Epithelial cell of prostate (primary cell): ENCODE results near the gene EDN3.
"Not testable (repeated sequence)": the region's sequence is repeated elsewhere in the genome, so short reads cannot be mapped to it uniquely, and the experiment has no call there.

Source experiments
- DNase-seq: peaks from one replicate; pipeline ENCODE4 v3.0.0-alpha.2; 2011; ENCODE audit warnings: low read depth, low spot score
- H3K27ac ChIP-seq: fragments of 450-650 bp; 2 replicates; pipeline ENCODE4 v1.5.1; 2017; ENCODE audit warnings: mild to moderate bottlenecking

The EDN3 gene

DNA sequence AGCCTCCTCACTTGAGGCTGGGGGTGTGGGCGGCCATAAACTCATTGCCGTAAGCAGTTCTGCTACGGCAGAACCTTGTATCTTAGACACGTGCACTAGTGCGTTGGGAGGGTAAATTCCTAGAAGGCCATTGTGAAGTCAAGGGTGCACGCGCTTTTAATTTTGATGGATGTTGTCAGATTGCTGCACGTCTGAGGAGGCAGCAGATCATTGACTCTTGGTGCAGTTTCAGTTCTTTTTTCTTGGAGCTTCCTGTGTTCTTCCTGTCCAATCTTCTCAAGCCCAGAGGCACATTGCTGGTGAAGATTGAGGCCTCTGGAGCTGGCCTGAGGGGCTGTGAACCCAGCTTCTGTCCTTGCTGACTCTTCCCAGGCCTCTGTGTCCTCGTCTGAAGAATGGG is 58.4 kb downstream of the EDN3 start:
- not testable (repeated sequence) for H3K27ac ChIP-seq, DNase-seq

DNA sequence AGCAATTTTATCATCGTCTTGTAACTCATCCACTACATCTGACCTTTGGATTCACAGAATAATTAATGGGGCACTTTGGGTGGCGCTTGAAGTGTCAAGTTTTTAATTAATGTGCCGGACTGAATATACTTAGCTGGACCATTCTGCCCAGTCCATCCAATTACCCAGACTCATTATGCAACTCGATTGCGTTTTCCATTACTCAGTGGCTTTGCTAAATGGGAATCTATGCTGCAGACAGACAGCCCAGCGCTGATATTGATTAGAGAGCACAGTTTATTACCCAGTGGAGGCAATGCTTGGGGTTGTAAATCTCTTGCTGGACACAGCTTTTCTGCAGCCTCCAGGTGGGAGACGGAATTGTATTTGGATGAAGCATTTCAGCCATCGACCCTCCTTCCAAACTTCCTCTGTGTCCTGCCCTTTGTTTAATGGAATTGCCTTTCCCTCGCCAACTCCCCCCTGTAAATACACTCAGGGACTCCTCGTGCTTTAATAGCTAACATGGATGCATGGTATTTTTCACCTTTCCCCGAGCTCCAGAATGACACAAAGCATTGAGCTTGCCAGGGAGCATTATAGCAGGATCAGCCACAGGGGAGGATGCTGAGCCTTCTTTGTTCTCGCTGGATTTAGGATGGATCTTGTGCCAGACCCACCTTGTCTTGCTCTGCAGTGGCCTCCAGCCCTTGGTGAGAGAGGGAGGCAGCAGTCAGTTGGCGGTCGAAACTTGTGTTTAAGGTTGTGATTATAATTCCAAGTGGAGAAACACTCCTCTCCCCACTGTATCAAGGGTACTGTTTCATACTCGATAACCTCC is 59.7 kb downstream of the EDN3 start:
- H3K27ac ChIP-seq = no peak overlapping the region
- DNase-seq = no peak

- no peak for DNase-seq
- H3K27ac ChIP-seq = no peak overlapping the region
Measured at GRCh38 chr20:59360934-59361333, 60.5 kb downstream of the EDN3 start.

- DNase-seq = no peak
- H3K27ac ChIP-seq = no peak overlapping the region
Measured at GRCh38 chr20:59361411-59361810, 61.0 kb downstream of the EDN3 start.

GRCh38 chr20:59363101-59363500 is 62.7 kb downstream of the EDN3 start:
- no peak for DNase-seq
- H3K27ac ChIP-seq = no peak overlapping the region

DNA sequence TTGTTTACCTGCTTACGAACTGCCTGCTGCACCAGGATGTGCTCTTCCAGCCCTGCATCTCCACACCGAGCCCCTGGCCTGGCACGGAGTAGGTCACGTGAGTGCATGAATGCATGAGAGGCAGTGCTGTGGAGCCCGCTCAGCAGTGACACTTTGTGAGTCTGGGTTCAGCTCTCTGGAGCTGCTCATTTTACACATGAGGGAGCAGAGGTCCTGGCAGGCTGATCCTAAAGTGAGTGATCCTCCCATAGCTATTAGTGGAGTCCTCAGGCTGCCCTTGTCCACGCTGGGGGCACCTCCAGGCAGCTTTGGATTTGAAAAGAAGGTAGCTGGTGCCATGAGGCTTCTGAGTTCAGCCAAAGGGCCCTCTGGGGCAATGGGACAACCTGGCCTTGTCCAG is 64.2 kb downstream of the EDN3 start:
- H3K27ac ChIP-seq = no peak overlapping the region
- DNase-seq = no peak

- no peak overlapping the region for H3K27ac ChIP-seq
- no peak for DNase-seq
Measured at GRCh38 chr20:59365611-59366285, 65.3 kb downstream of the EDN3 start.

DNA sequence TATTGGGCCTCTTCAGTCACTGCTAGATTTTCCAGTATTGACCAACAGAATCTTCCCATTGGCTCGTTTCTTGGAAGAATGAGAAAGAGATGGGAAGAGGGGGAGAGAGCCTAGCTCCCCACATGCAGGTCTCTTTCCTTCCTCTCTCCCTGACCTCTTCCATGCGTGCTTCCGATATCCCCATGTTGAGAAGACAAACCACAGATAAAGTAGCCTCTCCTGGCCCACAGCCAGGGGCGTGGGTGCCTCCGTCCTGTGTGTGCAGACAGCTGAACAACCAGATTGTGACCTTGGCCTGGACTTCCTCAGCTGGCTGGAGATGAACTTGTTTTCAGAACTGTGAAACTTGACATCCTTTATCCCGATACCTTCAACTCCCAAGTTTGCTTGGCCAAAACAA is 71.0 kb downstream of the EDN3 start:
- DNase-seq = no peak
- no peak overlapping the region for H3K27ac ChIP-seq

GRCh38 chr20:59374261-59374660 is 73.8 kb downstream of the EDN3 start:
- no peak overlapping the region for H3K27ac ChIP-seq
- no peak for DNase-seq

GRCh38 chr20:59375541-59375940 is 75.1 kb downstream of the EDN3 start:
- no peak overlapping the region for H3K27ac ChIP-seq
- DNase-seq = no peak
